SJCRH30 (cell line): Measurements from ENCODE around the gene SULT2B1. TPM values are rescaled to one million over a fixed set of nuclear protein-coding genes. Genes with fewer than 3 reads are reported as not detected.
A peak's percentile ranks its signal among the peaks of the same experiment; 100 is the strongest.
"Not testable (repeated sequence)": the region's sequence is repeated elsewhere in the genome, so short reads cannot be mapped to it uniquely, and the experiment has no call there.

Source experiments
- DNase-seq, 2 experiments: peaks; one replicate each; pipeline ENCODE4 v3.0.0-alpha.2; 2015 to 2020
- H3K27ac ChIP-seq: fragments of 250-450 bp; sonication (Bioruptor Pico); 2 replicates; pipeline ENCODE4 v1.5.1; 2020; ENCODE audit warnings: mild to moderate bottlenecking, moderate library complexity
- H3K27me3 ChIP-seq: fragments of 250-450 bp; sonication (Bioruptor Pico); 2 replicates; pipeline ENCODE4 v1.5.1; 2020; ENCODE audit warnings: mild to moderate bottlenecking, moderate library complexity
- H3K36me3 ChIP-seq: fragments of 250-450 bp; sonication (Bioruptor Pico); 2 replicates; pipeline ENCODE4 v1.5.1; 2020; ENCODE audit warnings: mild to moderate bottlenecking, moderate library complexity
- H3K4me1 ChIP-seq: fragments of 250-450 bp; sonication (Bioruptor Pico); 2 replicates; pipeline ENCODE4 v1.5.1; 2020; ENCODE audit warnings: mild to moderate bottlenecking, moderate library complexity
- H3K4me3 ChIP-seq: fragments of 250-450 bp; sonication (Bioruptor Pico); 2 replicates; pipeline ENCODE4 v1.5.1; 2020; ENCODE audit warnings: mild to moderate bottlenecking, moderate library complexity
- H3K9me3 ChIP-seq: fragments of 250-450 bp; sonication (Bioruptor Pico); replicated peaks from 2 replicates; pipeline ENCODE4 v1.5.1; 2020; ENCODE audit warnings: mild to moderate bottlenecking, moderate library complexity
- total RNA-seq: library from RNA; depleted of rRNA; stranded (reverse); fragments of >200 nt; shearing (Covaris generic); gene quantifications from 2 replicates; pipeline ENCODE4 v1.2.3, GENCODE V29; 2014

Gene SULT2B1
- total RNA-seq, 1 experiment from 2014 or later: 0.26 TPM

- no peaks in the 10 kb centered on the region for H3K36me3 ChIP-seq
- peaks cover 4% of the 10 kb centered on the region; the same call in 1 of the 2 replicates for H3K27me3 ChIP-seq
- H3K27ac ChIP-seq: no peak overlapping the region
- peaks cover 7% of the 10 kb centered on the region for H3K4me1 ChIP-seq
- no peak overlapping the region for H3K4me3 ChIP-seq
- no peaks in the 10 kb centered on the region for H3K9me3 ChIP-seq
- DNase-seq: no peak
These were observed 9.4 kb downstream of the SULT2B1 start for GRCh38 chr19:48561412-48561811.

GRCh38 chr19:48565090-48565489, 13.1 kb downstream of the SULT2B1 start:
- H3K36me3 ChIP-seq: no peaks in the 10 kb centered on the region
- DNase-seq: peak; percentile 53 to 61

GRCh38 chr19:48568345-48568886, 16.4 kb downstream of the SULT2B1 start:
- Histone ChIP-seq H3K27ac (peak overlapping the region; percentile 12; the same call in 1 of the 2 replicates), H3K4me3 (0 out of 2 replicates have a peak overlapping the region, but pooled peaks have one; percentile 5), H3K4me1 (peaks cover 21% of the 10 kb centered on the region), H3K36me3 (no peaks in the 10 kb centered on the region), H3K27me3 (no peaks in the 10 kb centered on the region; the same call in 1 of the 2 replicates), H3K9me3 (no peaks in the 10 kb centered on the region)
- DNase-seq: peak; percentile 80 to 81

More at GRCh38 chr19:48565090-48565489, 13.1 kb downstream of the SULT2B1 start:
- no peaks in the 10 kb centered on the region; the same call in 1 of the 2 replicates for H3K27me3 ChIP-seq
- peaks cover 18% of the 10 kb centered on the region for H3K4me1 ChIP-seq
- no peaks in the 10 kb centered on the region for H3K9me3 ChIP-seq
- no peak overlapping the region for H3K4me3 ChIP-seq
- H3K27ac ChIP-seq: no peak overlapping the region

- no peaks in the 10 kb centered on the region for H3K9me3 ChIP-seq
- DNase-seq: peak; percentile 71 to 91
These were observed 17.8 kb downstream of the SULT2B1 start for GRCh38 chr19:48569814-48570213.

GRCh38 chr19:48571378-48572162, 19.6 kb downstream of the SULT2B1 start:
- H3K27me3 ChIP-seq: no peaks in the 10 kb centered on the region
- no peak for DNase-seq
- H3K36me3 ChIP-seq: no peaks in the 10 kb centered on the region
- peaks cover 18% of the 10 kb centered on the region for H3K4me1 ChIP-seq
- no peak overlapping the region for H3K4me3 ChIP-seq
- H3K27ac ChIP-seq: no peak overlapping the region
- no peaks in the 10 kb centered on the region for H3K9me3 ChIP-seq

More at GRCh38 chr19:48569814-48570213, 17.8 kb downstream of the SULT2B1 start:
- peaks cover 23% of the 10 kb centered on the region for H3K4me1 ChIP-seq
- H3K36me3 ChIP-seq: no peaks in the 10 kb centered on the region
- no peak overlapping the region for H3K27ac ChIP-seq
- H3K27me3 ChIP-seq: no peaks in the 10 kb centered on the region; the same call in 1 of the 2 replicates
- no peak overlapping the region for H3K4me3 ChIP-seq

GRCh38 chr19:48573163-48573505, 21.2 kb downstream of the SULT2B1 start:
- H3K9me3 ChIP-seq: no peaks in the 10 kb centered on the region
- H3K4me3 ChIP-seq: no peak overlapping the region
- H3K36me3 ChIP-seq: no peaks in the 10 kb centered on the region
- H3K27ac ChIP-seq: no peak overlapping the region
- peaks cover 17% of the 10 kb centered on the region for H3K4me1 ChIP-seq
- DNase-seq: no peak
- H3K27me3 ChIP-seq: no peaks in the 10 kb centered on the region

GRCh38 chr19:48575931-48576622, 24.1 kb downstream of the SULT2B1 start:
- no peak overlapping the region for H3K27ac ChIP-seq
- H3K4me3 ChIP-seq: no peak overlapping the region
- H3K4me1 ChIP-seq: peaks cover 4% of the 10 kb centered on the region; the same call in 1 of the 2 replicates
- no peaks in the 10 kb centered on the region for H3K36me3 ChIP-seq
- H3K27me3 ChIP-seq: no peaks in the 10 kb centered on the region
- no peak for DNase-seq
- no peaks in the 10 kb centered on the region for H3K9me3 ChIP-seq

GRCh38 chr19:48577908-48578307, 25.9 kb downstream of the SULT2B1 start:
- not testable (repeated sequence) for H3K27me3 ChIP-seq, H3K4me1 ChIP-seq, H3K36me3 ChIP-seq, DNase-seq, H3K9me3 ChIP-seq, H3K4me3 ChIP-seq, H3K27ac ChIP-seq

GRCh38 chr19:48578891-48579290, 26.9 kb downstream of the SULT2B1 start:
- Histone ChIP-seq H3K4me3 (no peak overlapping the region), H3K4me1 (peaks cover 4% of the 10 kb centered on the region; the same call in 1 of the 2 replicates), H3K9me3 (no peaks in the 10 kb centered on the region), H3K27ac (no peak overlapping the region), H3K27me3 (no peaks in the 10 kb centered on the region), H3K36me3 (no peaks in the 10 kb centered on the region)
- no peak for DNase-seq

- DNase-seq: no peak
- H3K27me3 ChIP-seq: no peaks in the 10 kb centered on the region
- no peak overlapping the region for H3K27ac ChIP-seq
- H3K4me1 ChIP-seq: no peaks in the 10 kb centered on the region
- no peaks in the 10 kb centered on the region for H3K9me3 ChIP-seq
- H3K4me3 ChIP-seq: no peak overlapping the region
- no peaks in the 10 kb centered on the region for H3K36me3 ChIP-seq
These were observed 30.2 kb downstream of the SULT2B1 start for GRCh38 chr19:48582168-48582567.

- Histone ChIP-seq H3K4me3 (no peak overlapping the region), H3K36me3 (no peaks in the 10 kb centered on the region), H3K4me1 (no peaks in the 10 kb centered on the region; the same call in 1 of the 2 replicates), H3K27ac (no peak overlapping the region), H3K27me3 (peaks cover 4% of the 10 kb centered on the region; the same call in 1 of the 2 replicates), H3K9me3 (no peaks in the 10 kb centered on the region)
- no peak for DNase-seq
These were observed 35.4 kb downstream of the SULT2B1 start for GRCh38 chr19:48587387-48587786.

- Histone ChIP-seq H3K9me3 (no peaks in the 10 kb centered on the region), H3K36me3 (no peaks in the 10 kb centered on the region), H3K4me1 (no peaks in the 10 kb centered on the region; the same call in 1 of the 2 replicates), H3K27ac (no peak overlapping the region), H3K27me3 (peaks cover 4% of the 10 kb centered on the region; the same call in 1 of the 2 replicates), H3K4me3 (peak overlapping the region; percentile 42)
- peak; percentile 85 to 89 for DNase-seq
These were observed 36.9 kb downstream of the SULT2B1 start for GRCh38 chr19:48588670-48589401.

- Histone ChIP-seq H3K36me3 (no peaks in the 10 kb centered on the region), H3K27me3 (peaks cover 4% of the 10 kb centered on the region; the same call in 1 of the 2 replicates), H3K4me1 (no peaks in the 10 kb centered on the region; the same call in 1 of the 2 replicates), H3K9me3 (no peaks in the 10 kb centered on the region), H3K27ac (no peak overlapping the region), H3K4me3 (no peak overlapping the region)
- no peak for DNase-seq
These were observed 39.0 kb downstream of the SULT2B1 start for GRCh38 chr19:48591021-48591420.

- Histone ChIP-seq H3K36me3 (no peaks in the 10 kb centered on the region), H3K27me3 (peaks cover 8% of the 10 kb centered on the region; the same call in 1 of the 2 replicates), H3K4me1 (no peaks in the 10 kb centered on the region), H3K4me3 (no peak overlapping the region), H3K9me3 (no peaks in the 10 kb centered on the region), H3K27ac (no peak overlapping the region)
- DNase-seq: no peak
These were observed 43.2 kb downstream of the SULT2B1 start for GRCh38 chr19:48595171-48595570.
